ENCODE measurements around the gene PPARD.
"Not testable (repeated sequence)": the region's sequence is repeated elsewhere in the genome, so short reads cannot be mapped to it uniquely, and the experiment has no call there.

The PPARD gene

DNA sequence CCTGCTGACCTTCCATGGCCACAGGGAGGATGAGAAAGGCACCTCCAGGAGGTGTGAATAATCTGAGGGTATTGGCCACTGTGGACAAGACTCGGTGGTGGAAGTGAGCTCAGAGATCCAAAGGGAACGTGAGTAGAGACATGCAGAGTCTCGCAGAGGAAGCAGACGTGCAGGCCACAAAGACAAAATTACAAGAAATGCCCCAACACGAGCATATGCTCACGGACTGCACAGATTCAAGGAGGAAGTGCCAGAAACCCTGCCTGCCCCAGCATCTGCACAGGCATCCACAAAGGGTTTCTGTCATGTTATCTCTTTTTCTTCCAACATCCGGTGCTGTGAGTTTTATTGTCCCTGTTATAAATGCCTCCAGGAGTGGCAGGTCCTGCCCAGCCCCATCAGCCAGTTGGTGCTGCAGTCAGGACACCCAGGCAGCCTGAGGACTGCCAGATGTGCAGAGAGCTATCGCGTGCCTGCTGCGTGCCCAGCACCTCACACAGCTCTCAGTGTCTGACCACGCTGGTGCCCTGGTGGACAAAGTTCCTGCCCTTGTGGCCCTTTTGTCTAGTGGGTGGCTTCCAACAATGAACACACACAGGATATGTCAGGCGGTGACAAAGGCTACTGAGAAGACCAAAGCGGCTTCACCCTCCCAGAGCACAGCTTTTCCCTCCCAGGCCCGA lies 75.8 kb downstream of the PPARD start:
- in situ Hi-C loops (cut with HindIII; ENCODE audit: low pct_unique_long_range_greater_than_20kb, low sequenced_read_pairs) = no loop called here
- no peak for TF ChIP-seq JUND (IDR thresholded peaks at IDR 0.05; ENCODE audit: low read depth)
- DNase-seq (ENCODE audit: low read depth in 1 of 2, low spot score in 1 of 2) = no peak

DNA sequence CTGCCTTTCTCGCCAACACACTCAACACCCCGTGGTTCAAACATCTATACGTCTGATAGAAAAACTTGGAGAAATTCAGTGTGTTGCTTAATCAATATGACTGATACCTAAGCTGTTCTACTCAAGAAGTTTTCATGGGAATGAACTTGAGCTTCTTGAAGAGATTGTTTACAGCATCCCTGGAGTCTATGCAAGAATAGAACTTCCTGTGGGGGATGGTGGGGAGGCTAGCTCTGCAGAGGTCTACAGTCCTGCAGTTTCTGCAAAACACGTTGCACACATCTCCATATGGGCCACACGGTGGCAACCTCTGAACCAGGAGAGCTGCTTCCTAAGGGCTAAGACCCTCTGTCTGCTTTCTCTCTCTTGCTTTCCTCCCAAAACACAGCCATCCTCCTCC lies 77.1 kb downstream of the PPARD start:
- DNase-seq (ENCODE audit: low read depth in 1 of 2, low spot score in 1 of 2) = peak; percentile 19 to 20
- TF ChIP-seq JUND (IDR thresholded peaks at IDR 0.05; ENCODE audit: low read depth) = no peak
- in situ Hi-C loops (cut with HindIII; ENCODE audit: low pct_unique_long_range_greater_than_20kb, low sequenced_read_pairs) = no loop called here

DNA sequence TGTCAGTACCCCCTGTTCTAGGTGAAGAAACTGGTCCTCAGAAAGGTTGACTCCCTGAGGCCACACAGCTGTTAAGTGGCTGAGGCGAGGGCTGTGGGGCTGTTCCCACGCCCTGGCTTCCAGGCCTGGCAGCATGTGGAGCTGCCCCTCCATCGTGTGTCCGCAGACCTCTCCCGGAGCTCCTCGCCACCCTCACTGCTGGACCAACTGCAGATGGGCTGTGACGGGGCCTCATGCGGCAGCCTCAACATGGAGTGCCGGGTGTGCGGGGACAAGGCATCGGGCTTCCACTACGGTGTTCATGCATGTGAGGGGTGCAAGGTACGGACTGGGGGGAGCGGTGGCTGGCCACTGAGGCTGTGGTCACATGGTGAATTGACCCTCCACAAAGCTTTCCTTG lies 77.6 kb downstream of the PPARD start:
- in situ Hi-C loops (cut with HindIII; ENCODE audit: low pct_unique_long_range_greater_than_20kb, low sequenced_read_pairs) = no loop called here
- TF ChIP-seq JUND (IDR thresholded peaks at IDR 0.05; ENCODE audit: low read depth) = no peak
- no peak for DNase-seq (ENCODE audit: low read depth in 1 of 2, low spot score in 1 of 2)

DNA sequence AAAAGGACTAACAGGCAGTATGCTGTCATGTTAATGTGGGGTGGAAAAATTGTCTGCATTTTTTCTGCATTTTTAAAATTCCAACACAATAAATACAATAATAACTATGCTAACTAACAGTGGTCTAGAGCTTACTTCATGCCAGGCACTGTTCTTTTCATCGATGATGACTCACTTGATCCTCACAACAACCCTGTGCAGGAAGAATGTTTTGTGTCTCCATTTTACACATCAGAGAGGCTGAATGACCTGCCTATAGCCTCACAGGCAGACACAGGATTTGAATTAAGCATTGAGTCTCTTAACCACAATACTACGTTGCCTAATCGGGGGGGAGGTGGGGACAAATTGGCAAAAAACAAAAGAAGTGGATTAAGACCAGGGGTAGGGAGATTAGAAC lies 82.9 kb downstream of the PPARD start:
- in situ Hi-C loops (cut with HindIII; ENCODE audit: low pct_unique_long_range_greater_than_20kb, low sequenced_read_pairs) = no loop called here
- DNase-seq (ENCODE audit: low read depth in 1 of 2, low spot score in 1 of 2) = no peak
- no peak for TF ChIP-seq JUND (IDR thresholded peaks at IDR 0.05; ENCODE audit: low read depth)

DNA sequence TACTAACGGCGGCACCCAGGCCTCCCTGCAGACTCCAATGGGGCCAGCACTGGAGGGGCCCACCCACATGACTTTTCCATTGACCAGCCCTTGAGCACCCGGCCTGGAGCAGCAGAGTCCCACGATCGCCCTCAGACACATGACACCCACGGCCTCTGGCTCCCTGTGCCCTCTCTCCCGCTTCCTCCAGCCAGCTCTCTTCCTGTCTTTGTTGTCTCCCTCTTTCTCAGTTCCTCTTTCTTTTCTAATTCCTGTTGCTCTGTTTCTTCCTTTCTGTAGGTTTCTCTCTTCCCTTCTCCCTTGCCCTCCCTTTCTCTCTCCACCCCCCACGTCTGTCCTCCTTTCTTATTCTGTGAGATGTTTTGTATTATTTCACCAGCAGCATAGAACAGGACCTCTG lies 83.7 kb downstream of the PPARD start:
- TF ChIP-seq JUND (IDR thresholded peaks at IDR 0.05; ENCODE audit: low read depth) = no peak
- no peak for DNase-seq (ENCODE audit: low read depth in 1 of 2, low spot score in 1 of 2)
- in situ Hi-C loops (cut with HindIII; ENCODE audit: low pct_unique_long_range_greater_than_20kb, low sequenced_read_pairs) = no loop called here

DNA sequence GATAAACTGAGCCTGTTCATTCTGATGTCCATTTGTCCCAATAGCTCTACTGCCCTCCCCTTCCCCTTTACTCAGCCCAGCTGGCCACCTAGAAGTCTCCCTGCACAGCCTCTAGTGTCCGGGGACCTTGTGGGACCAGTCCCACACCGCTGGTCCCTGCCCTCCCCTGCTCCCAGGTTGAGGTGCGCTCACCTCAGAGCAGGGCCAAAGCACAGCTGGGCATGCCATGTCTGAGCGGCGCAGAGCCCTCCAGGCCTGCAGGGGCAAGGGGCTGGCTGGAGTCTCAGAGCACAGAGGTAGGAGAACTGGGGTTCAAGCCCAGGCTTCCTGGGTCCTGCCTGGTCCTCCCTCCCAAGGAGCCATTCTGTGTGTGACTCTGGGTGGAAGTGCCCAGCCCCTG lies 85.1 kb downstream of the PPARD start:
- in situ Hi-C loops (cut with HindIII; ENCODE audit: low pct_unique_long_range_greater_than_20kb, low sequenced_read_pairs) = no loop called here
- DNase-seq (ENCODE audit: low read depth in 1 of 2, low spot score in 1 of 2) = no peak

DNA sequence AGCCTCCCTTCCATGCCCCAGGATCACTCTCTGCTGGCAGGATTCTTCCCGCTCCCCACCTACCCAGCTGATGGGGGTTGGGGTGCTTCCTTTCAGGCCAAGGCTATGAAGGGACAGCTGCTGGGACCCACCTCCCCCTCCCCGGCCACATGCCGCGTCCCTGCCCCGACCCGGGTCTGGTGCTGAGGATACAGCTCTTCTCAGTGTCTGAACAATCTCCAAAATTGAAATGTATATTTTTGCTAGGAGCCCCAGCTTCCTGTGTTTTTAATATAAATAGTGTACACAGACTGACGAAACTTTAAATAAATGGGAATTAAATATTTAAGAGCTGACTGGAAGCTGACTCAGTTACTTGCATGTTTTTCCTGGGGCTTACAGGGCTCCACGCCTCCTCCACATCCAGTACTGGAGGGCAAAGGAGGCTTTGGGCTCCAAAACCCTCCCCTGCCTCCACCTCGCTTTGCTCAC lies 85.5 kb downstream of the PPARD start:
- no peak for DNase-seq (ENCODE audit: low read depth in 1 of 2, low spot score in 1 of 2)
- in situ Hi-C loops (cut with HindIII; ENCODE audit: low pct_unique_long_range_greater_than_20kb, low sequenced_read_pairs) = no loop called here
- TF ChIP-seq JUND (IDR thresholded peaks at IDR 0.05; ENCODE audit: low read depth) = no peak

More for the DNA sequence above, 85.1 kb downstream of the PPARD start:
- no peak for TF ChIP-seq JUND (IDR thresholded peaks at IDR 0.05; ENCODE audit: low read depth)

DNA sequence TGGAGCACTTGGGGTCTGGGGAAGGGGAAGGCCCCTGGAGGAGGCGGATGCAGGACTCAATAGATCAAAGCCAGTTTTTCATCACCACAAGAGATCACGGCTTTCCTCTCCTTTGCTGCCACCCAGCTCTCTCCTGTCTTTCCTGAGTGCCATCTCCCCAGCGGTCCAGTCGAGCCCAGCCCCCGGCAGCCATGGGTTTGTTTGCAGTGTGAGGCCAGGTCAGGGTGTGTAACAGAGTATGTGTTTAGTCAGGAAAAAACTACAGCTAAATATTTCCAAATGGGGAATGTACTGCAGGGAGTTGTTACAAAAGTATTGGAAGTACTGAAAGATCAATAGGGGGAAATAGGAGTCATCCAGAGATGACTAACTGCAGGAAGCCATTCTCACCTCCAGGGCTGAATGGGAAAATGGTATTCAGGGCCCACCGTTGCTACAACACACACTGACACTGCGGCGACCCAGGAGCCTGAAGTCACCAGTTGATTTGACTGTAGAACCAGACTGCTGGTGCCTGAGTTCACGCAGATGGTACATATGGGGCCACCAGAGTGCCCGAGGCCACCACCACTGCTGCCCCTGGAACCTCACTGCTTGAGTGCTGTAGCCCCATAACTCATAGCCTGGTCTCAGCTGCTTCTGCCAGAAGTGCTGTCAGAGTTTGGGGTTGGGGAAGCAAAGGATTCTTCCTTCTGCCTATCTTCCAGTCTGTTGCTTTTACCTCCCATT lies 86.2 kb downstream of the PPARD start:
- in situ Hi-C loops (cut with HindIII; ENCODE audit: low pct_unique_long_range_greater_than_20kb, low sequenced_read_pairs) = no loop called here

DNA sequence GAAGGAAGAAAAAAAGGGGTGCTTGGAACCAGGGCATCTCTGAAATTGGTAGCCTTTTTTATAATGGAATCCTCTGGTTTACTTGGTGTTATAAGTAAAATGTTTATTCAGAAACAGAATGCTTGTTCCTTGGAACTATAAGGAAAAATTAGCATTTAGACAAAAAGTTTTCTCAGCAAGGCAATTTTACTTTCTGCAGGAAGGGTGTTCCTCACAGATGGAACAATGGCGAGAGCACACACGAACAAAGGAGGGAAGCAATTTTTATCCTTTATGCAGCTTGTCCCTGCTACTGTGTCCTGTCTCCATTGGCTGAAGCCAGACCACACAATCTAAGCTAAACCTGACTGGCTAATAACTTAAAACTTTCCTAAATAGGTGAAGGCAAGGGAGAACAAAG lies 87.1 kb downstream of the PPARD start:
- DNase-seq (ENCODE audit: low read depth in 1 of 2, low spot score in 1 of 2) = no peak
- no peak for TF ChIP-seq JUND (IDR thresholded peaks at IDR 0.05; ENCODE audit: low read depth)
- in situ Hi-C loops (cut with HindIII; ENCODE audit: low pct_unique_long_range_greater_than_20kb, low sequenced_read_pairs) = no loop called here

More for the DNA sequence above, 86.2 kb downstream of the PPARD start:
- no peak for DNase-seq (ENCODE audit: low read depth in 1 of 2, low spot score in 1 of 2)
- no peak for TF ChIP-seq JUND (IDR thresholded peaks at IDR 0.05; ENCODE audit: low read depth)

DNA sequence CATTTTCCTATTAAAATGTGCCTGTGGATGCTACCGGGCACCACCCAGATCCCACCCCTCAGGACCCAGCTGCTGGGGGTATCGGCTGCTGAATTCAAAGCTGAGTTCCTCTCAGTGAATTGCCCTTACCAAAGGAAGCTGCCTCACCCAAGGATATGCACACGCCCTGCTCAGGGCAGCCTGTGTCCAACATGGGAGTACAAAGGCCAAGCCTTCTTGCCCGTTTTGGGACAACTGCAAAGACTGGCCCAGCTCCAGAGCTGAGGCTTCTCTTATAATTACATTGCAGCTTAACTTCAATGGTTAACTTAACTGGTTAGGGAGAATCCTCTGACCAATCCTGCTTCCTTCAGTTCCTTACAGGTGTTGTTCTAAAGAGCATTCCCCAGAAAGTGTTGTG lies 89.9 kb downstream of the PPARD start:
- no peak for DNase-seq (ENCODE audit: low read depth in 1 of 2, low spot score in 1 of 2)
- in situ Hi-C loops (cut with HindIII; ENCODE audit: low pct_unique_long_range_greater_than_20kb, low sequenced_read_pairs) = no loop called here
- TF ChIP-seq JUND (IDR thresholded peaks at IDR 0.05; ENCODE audit: low read depth) = no peak

DNA sequence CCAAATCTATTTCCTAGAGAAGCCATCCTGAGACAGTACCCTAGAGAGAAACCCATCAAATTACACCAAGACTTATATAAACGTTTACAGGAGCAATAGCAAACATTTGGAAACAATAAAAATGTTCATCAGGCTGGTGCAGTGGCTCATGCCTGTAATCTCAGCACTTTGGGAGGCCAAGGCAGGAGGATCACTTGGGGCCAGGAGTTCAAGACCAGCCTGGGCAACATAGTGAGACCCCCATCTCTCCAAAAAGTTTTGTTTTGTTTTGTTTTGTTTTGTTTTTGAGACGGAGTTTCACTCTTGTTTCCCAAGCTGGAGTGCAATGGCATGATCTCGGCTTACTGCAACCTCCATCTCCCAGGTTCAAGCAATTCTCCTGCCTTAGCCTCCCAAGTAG lies 90.3 kb downstream of the PPARD start:
- in situ Hi-C loops (cut with HindIII; ENCODE audit: low pct_unique_long_range_greater_than_20kb, low sequenced_read_pairs); DNase-seq (ENCODE audit: low read depth in 1 of 2, low spot score in 1 of 2): not testable (repeated sequence)

DNA sequence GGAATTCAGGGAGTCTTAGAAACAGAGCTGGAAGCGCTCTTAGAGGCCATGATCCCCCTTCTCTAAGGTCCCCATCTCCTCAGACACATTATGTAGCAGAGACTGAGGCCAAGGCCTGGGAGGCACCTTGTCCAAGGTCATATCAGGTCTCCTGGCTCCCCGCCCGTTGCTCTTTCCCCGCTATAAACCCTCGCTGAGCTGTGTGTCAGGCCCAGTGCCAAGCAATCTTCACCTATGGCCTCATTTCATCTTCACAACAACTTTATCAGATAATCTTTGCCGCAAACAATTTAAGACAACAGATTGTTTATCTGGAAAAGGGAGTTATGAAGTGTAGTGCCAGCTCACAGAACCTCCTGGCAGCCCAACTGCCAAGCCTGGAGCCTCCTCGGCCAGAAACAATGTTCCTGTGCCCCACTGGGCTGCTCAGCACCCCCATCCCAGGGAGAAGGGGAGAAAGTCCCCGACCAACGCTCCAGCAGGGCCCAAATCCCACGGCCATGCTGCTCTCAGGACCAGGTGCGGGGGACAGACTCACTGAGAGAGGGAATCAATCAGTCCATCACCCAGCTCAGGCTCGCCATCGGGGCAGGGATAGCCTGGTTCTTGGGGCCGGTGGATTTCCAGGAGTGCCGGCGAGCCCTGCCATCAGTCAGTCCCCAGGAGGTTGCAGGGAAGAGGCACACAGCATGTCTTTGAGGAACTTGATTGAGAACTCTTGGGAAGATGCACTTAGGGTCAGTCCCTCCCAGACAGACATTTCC lies 92.9 kb downstream of the PPARD start:
- in situ Hi-C loops (cut with HindIII; ENCODE audit: low pct_unique_long_range_greater_than_20kb, low sequenced_read_pairs) = no loop called here
- DNase-seq (ENCODE audit: low read depth in 1 of 2, low spot score in 1 of 2) = no peak
- no peak for TF ChIP-seq JUND (IDR thresholded peaks at IDR 0.05; ENCODE audit: low read depth)
